ENCODE measurements around the gene DCUN1D2.

Gene DCUN1D2

GRCh38 chr13:113422807-113423519 is 67.5 kb downstream of the DCUN1D2 start:
- DNase-seq (ENCODE audit: low spot score): no peak

- DNase-seq (ENCODE audit: low spot score): no peak
These were observed 68.7 kb downstream of the DCUN1D2 start for GRCh38 chr13:113421673-113422270.

- no peak for DNase-seq (ENCODE audit: low spot score)
These were observed 69.5 kb downstream of the DCUN1D2 start for GRCh38 chr13:113420833-113421600.

- no peak for DNase-seq (ENCODE audit: low spot score)
These were observed 70.3 kb downstream of the DCUN1D2 start for GRCh38 chr13:113420232-113420631.

GRCh38 chr13:113419531-113420193 is 70.8 kb downstream of the DCUN1D2 start:
- DNase-seq (ENCODE audit: low spot score): no peak

- no peak for DNase-seq (ENCODE audit: low spot score)
These were observed 71.8 kb downstream of the DCUN1D2 start for GRCh38 chr13:113418722-113419049.

- DNase-seq (ENCODE audit: low spot score): no peak
These were observed 72.4 kb downstream of the DCUN1D2 start for GRCh38 chr13:113417836-113418721.

GRCh38 chr13:113417008-113417751 is 73.3 kb downstream of the DCUN1D2 start:
- no peak for DNase-seq (ENCODE audit: low spot score)

GRCh38 chr13:113415825-113416224 is 74.7 kb downstream of the DCUN1D2 start:
- DNase-seq (ENCODE audit: low spot score): no peak

- no peak for DNase-seq (ENCODE audit: low spot score)
These were observed 75.5 kb downstream of the DCUN1D2 start for GRCh38 chr13:113415032-113415431.

GRCh38 chr13:113414335-113414734 is 76.2 kb downstream of the DCUN1D2 start:
- no peak for DNase-seq (ENCODE audit: low spot score)

GRCh38 chr13:113413898-113414282 is 76.6 kb downstream of the DCUN1D2 start:
- DNase-seq (ENCODE audit: low spot score): no peak

GRCh38 chr13:113413178-113413897 is 77.2 kb downstream of the DCUN1D2 start:
- no peak for DNase-seq (ENCODE audit: low spot score)

GRCh38 chr13:113412440-113412839 is 78.1 kb downstream of the DCUN1D2 start:
- DNase-seq (ENCODE audit: low spot score): no peak

- no peak for DNase-seq (ENCODE audit: low spot score)
These were observed 79.1 kb downstream of the DCUN1D2 start for GRCh38 chr13:113411216-113412023.

- DNase-seq (ENCODE audit: low spot score): no peak
These were observed 79.9 kb downstream of the DCUN1D2 start for GRCh38 chr13:113410472-113411201.

GRCh38 chr13:113408562-113408961 is 81.9 kb downstream of the DCUN1D2 start:
- DNase-seq (ENCODE audit: low spot score): no peak

GRCh38 chr13:113407531-113408393 is 82.7 kb downstream of the DCUN1D2 start:
- DNase-seq (ENCODE audit: low spot score): no peak

Data from cerebellar cortex (tissue), 1 donor.